ENCODE data around the gene METAP1.
"Not testable (repeated sequence)": the region's sequence is repeated elsewhere in the genome, so short reads cannot be mapped to it uniquely, and the experiment has no call there.

The METAP1 gene

GRCh38 chr4:98997166-98997565 is 1.6 kb downstream of the METAP1 start:
- DNase-seq (ENCODE audit: low read depth in 3 of 3): no peak

- DNase-seq (ENCODE audit: low read depth in 3 of 3): no peak
Observed at GRCh38 chr4:98998551-98998950, 3.0 kb downstream of the METAP1 start.

GRCh38 chr4:99002279-99002678 is 6.8 kb downstream of the METAP1 start:
- DNase-seq (ENCODE audit: low read depth in 3 of 3): no peak

- DNase-seq (ENCODE audit: low read depth in 3 of 3): no peak
Observed at GRCh38 chr4:99008051-99008450, 12.5 kb downstream of the METAP1 start.

GRCh38 chr4:99011910-99012309 is 16.4 kb downstream of the METAP1 start:
- DNase-seq (ENCODE audit: low read depth in 3 of 3): no peak

- DNase-seq (ENCODE audit: low read depth in 3 of 3): no peak
Observed at GRCh38 chr4:99013402-99013843, 17.9 kb downstream of the METAP1 start.

- DNase-seq (ENCODE audit: low read depth in 3 of 3): no peak
Observed at GRCh38 chr4:99013884-99014523, 18.5 kb downstream of the METAP1 start.

- DNase-seq (ENCODE audit: low read depth in 3 of 3): no peak
Observed at GRCh38 chr4:99021386-99021785, 25.9 kb downstream of the METAP1 start.

GRCh38 chr4:99022566-99022965 is 27.0 kb downstream of the METAP1 start:
- DNase-seq (ENCODE audit: low read depth in 3 of 3): no peak

- DNase-seq (ENCODE audit: low read depth in 3 of 3): not testable (repeated sequence)
Observed at GRCh38 chr4:99023800-99024251, 28.3 kb downstream of the METAP1 start.

- no peak for DNase-seq (ENCODE audit: low read depth in 3 of 3)
Observed at GRCh38 chr4:99024481-99025275, 29.2 kb downstream of the METAP1 start.

- DNase-seq (ENCODE audit: low read depth in 3 of 3): no peak
Observed at GRCh38 chr4:99025506-99025905, 30.0 kb downstream of the METAP1 start.

GRCh38 chr4:99027304-99027703 is 31.8 kb downstream of the METAP1 start:
- no peak for DNase-seq (ENCODE audit: low read depth in 3 of 3)

- no peak for DNase-seq (ENCODE audit: low read depth in 3 of 3)
Observed at GRCh38 chr4:99028187-99028586, 32.7 kb downstream of the METAP1 start.

GRCh38 chr4:99029018-99029735 is 33.7 kb downstream of the METAP1 start:
- DNase-seq (ENCODE audit: low read depth in 3 of 3): no peak

- DNase-seq (ENCODE audit: low read depth in 3 of 3): no peak
Observed at GRCh38 chr4:99029852-99030251, 34.3 kb downstream of the METAP1 start.

- DNase-seq (ENCODE audit: low read depth in 3 of 3): no peak
Observed at GRCh38 chr4:99033956-99034355, 38.4 kb downstream of the METAP1 start.

GRCh38 chr4:99038213-99038612 is 42.7 kb downstream of the METAP1 start:
- DNase-seq (ENCODE audit: low read depth in 3 of 3): no peak

- no peak for DNase-seq (ENCODE audit: low read depth in 3 of 3)
Observed at GRCh38 chr4:99043346-99043745, 47.8 kb downstream of the METAP1 start.

GRCh38 chr4:99047710-99048109 is 52.2 kb downstream of the METAP1 start:
- no peak for DNase-seq (ENCODE audit: low read depth in 3 of 3)

GRCh38 chr4:99052902-99053301 is 57.4 kb downstream of the METAP1 start:
- no peak for DNase-seq (ENCODE audit: low read depth in 3 of 3)

- no peak for DNase-seq (ENCODE audit: low read depth in 3 of 3)
Observed at GRCh38 chr4:99054428-99054994, 59.0 kb downstream of the METAP1 start.
